HEK293T (cell line): Measurements from ENCODE around the gene TMEM186.

ENCODE experiments used
- BHLHE40 ChIP-seq: fragments of 450-650 bp; IDR thresholded peaks from 2 replicates; pipeline ENCODE4 v1.6.1; 2016; ENCODE audit warnings: mild to moderate bottlenecking, moderate library complexity, borderline replicate concordance
- FOXK2 ChIP-seq: fragments of 450-650 bp; IDR thresholded peaks from 2 replicates; pipeline ENCODE4 v1.6.1; 2016; ENCODE audit warnings: mild to moderate bottlenecking
- FOXM1 ChIP-seq: fragments of 450-650 bp; IDR thresholded peaks from 2 replicates; pipeline ENCODE4 v1.6.1; 2017; ENCODE audit warnings: mild to moderate bottlenecking, borderline replicate concordance
- LEF1 ChIP-seq: fragments of 450-650 bp; IDR thresholded peaks from 2 replicates; pipeline ENCODE4 v1.6.1; 2017; ENCODE audit warnings: mild to moderate bottlenecking, borderline replicate concordance
- SP1 ChIP-seq: fragments of 450-650 bp; IDR thresholded peaks from 2 replicates; pipeline ENCODE4 v1.6.1; 2017
- SUZ12 ChIP-seq: fragments of 450-650 bp; IDR thresholded peaks from 2 replicates; pipeline ENCODE4 v1.6.1; 2016; ENCODE audit warnings: mild to moderate bottlenecking
- TARDBP ChIP-seq: fragments of 450-650 bp; IDR thresholded peaks from 2 replicates; pipeline ENCODE4 v1.6.1; 2016
- ZNF384 ChIP-seq: fragments of 450-650 bp; IDR thresholded peaks from 2 replicates; pipeline ENCODE4 v1.6.1; 2016
- TF ChIP-seq, protein P1 (sequence below): fragments of 450-650 bp; IDR thresholded peaks from 2 replicates; pipeline ENCODE4 v1.6.1; 2016

DNA sequence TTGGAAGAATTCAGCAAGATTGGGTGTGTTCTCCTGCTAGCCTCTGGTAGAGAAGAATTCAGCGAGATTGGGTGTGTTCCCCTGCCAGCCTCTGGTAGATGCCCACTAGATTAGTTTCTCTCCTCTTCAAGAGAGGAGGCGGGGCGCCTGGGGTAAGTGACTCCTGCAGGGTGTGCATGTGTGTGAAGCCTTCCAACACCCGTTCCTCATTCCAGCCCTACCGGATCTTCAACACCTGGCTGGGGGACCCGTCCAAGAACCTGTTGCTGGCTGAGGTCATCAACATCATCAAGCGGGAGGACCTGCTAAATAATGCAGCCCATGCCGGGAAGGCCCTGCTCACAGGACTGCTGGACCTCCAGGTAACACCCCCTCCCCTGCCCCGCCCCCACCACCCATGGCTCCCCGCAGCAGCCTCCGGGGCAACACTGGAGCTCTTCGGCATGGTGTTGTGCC lies 21.3 kb downstream of the TMEM186 start:
- TF ChIP-seq SUZ12 (no peak), FOXK2 (no peak), SP1 (no peak), BHLHE40 (no peak), ZNF384 (no peak), TARDBP (no peak), LEF1 (no peak), FOXM1 (no peak)
- TF ChIP-seq, protein P1, sequence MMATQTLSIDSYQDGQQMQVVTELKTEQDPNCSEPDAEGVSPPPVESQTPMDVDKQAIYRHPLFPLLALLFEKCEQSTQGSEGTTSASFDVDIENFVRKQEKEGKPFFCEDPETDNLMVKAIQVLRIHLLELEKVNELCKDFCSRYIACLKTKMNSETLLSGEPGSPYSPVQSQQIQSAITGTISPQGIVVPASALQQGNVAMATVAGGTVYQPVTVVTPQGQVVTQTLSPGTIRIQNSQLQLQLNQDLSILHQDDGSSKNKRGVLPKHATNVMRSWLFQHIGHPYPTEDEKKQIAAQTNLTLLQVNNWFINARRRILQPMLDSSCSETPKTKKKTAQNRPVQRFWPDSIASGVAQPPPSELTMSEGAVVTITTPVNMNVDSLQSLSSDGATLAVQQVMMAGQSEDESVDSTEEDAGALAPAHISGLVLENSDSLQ, result no peak
